Fibroblast of lung (primary cell): ENCODE measurements around the gene KCNH4. TPM values are rescaled to one million over a fixed set of nuclear protein-coding genes. Genes with fewer than 3 reads are reported as not detected.

Source experiments
- DNase-seq, 2 donors: peaks; one replicate each; pipeline versions ENCODE4 v3.0.0 to v3.0.0-alpha.2; 2010; ENCODE audit warnings: low read depth in 2 of 2
- H2AFZ ChIP-seq: 2 replicates; pipeline ENCODE4 v1.5.1; 2012; ENCODE audit warnings: low read length, control low read depth, inconsistent platforms
- H3K27ac ChIP-seq: 2 replicates; pipeline ENCODE4 v1.5.1; 2011; ENCODE audit warnings: low read length, control low read depth; ENCODE audit not compliant: insufficient read depth
- H3K27me3 ChIP-seq: 2 replicates; pipeline ENCODE4 v1.5.1; 2011; ENCODE audit warnings: mild to moderate bottlenecking, low read length; ENCODE audit not compliant: control insufficient read depth, insufficient read depth
- H3K36me3 ChIP-seq: 2 replicates; pipeline ENCODE4 v1.5.1; 2011; ENCODE audit warnings: low read length; ENCODE audit not compliant: control insufficient read depth, insufficient read depth
- H3K4me1 ChIP-seq: 2 replicates; pipeline ENCODE4 v1.5.1; 2011; ENCODE audit warnings: low read length; ENCODE audit not compliant: control insufficient read depth, insufficient read depth; ENCODE audit errors: extremely low read depth
- H3K4me2 ChIP-seq: 2 replicates; pipeline ENCODE4 v1.5.1; 2011; ENCODE audit warnings: low read length, control low read depth; ENCODE audit not compliant: insufficient read depth; ENCODE audit errors: extremely low read depth
- H3K4me3 ChIP-seq, 4 experiments: fragments of 200-600 bp in 1 of 4; sonication (generic) in 1 of 4; replicated peaks in 1 of 4; 2 replicates each; pipeline ENCODE4 v1.5.1; 2011 to 2016; ENCODE audit warnings: low read length in 4 of 4, low read depth in 3 of 4, mild to moderate bottlenecking in 3 of 4, control low read depth in 2 of 4, inconsistent platforms in 1 of 4, mixed read lengths in 1 of 4; ENCODE audit not compliant: insufficient read depth in 1 of 4; ENCODE audit errors: control extremely low read depth in 1 of 4
- H3K79me2 ChIP-seq: 2 replicates; pipeline ENCODE4 v1.5.1; 2012; ENCODE audit warnings: mild to moderate bottlenecking, low read length, inconsistent platforms; ENCODE audit not compliant: control insufficient read depth, insufficient read depth
- H3K9ac ChIP-seq: 2 replicates; pipeline ENCODE4 v1.5.1; 2011; ENCODE audit warnings: mild to moderate bottlenecking, low read length, control low read depth; ENCODE audit not compliant: insufficient read depth
- H3K9me3 ChIP-seq: 2 replicates; pipeline ENCODE4 v1.5.1; 2012; ENCODE audit warnings: low read depth, low read length; ENCODE audit not compliant: control insufficient read depth, insufficient read depth
- H4K20me1 ChIP-seq: 2 replicates; pipeline ENCODE4 v1.5.1; 2011; ENCODE audit warnings: low read length; ENCODE audit not compliant: control insufficient read depth, insufficient read depth; ENCODE audit errors: extremely low read depth
- CTCF ChIP-seq, 2 donors: IDR thresholded peaks in 1 of 2; conservative IDR thresholded peaks in 1 of 2; 1 replicate in 1 of 2; 2 replicates in 1 of 2; pipeline ENCODE4 v1.5.1; 2011 to 2012; ENCODE audit warnings: low read length in 2 of 2, control low read depth in 1 of 2, inconsistent platforms in 1 of 2, low read depth in 1 of 2, mild to moderate bottlenecking in 1 of 2
- EZH2 ChIP-seq: IDR thresholded peaks from 2 replicates; pipeline ENCODE4 v1.5.1; 2012; ENCODE audit warnings: low read length, control low read depth, mild to moderate bottlenecking; ENCODE audit errors: missing control alignments
- polyA plus RNA-seq, 2 donors: library from polyadenylated mRNA; depleted of rRNA in 1 of 2; stranded (reverse) in 1 of 2; unstranded in 1 of 2; fragments of >200 nt; gene quantifications; 2 replicates each; pipeline ENCODE4 v1.2.1, GENCODE V29; 2011 to 2012; ENCODE audit warnings: missing spikeins in 1 of 2
- total RNA-seq: library from RNA; depleted of rRNA; stranded (reverse); fragments of >200 nt; gene quantifications from 2 replicates; pipeline ENCODE4 v1.2.1, GENCODE V29; 2014

Gene KCNH4
- total and polyA plus RNA-seq, 2 donors (not counting 1 experiment from before 2014, with no cell fraction given): 0.03 TPM; not detected in 1

- no peak overlapping the region for H3K4me3 ChIP-seq
- no peaks in the 10 kb centered on the region for H4K20me1 ChIP-seq
- no peak overlapping the region for H3K27ac ChIP-seq
- peak in 1 of 2 donors; percentile 57 for DNase-seq
- H3K27me3 ChIP-seq: no peaks in the 10 kb centered on the region
- H3K9me3 ChIP-seq: no peaks in the 10 kb centered on the region
- H3K4me1 ChIP-seq: peaks cover 2% of the 10 kb centered on the region
- H3K79me2 ChIP-seq: no peaks in the 10 kb centered on the region
- no peak overlapping the region for H2AFZ ChIP-seq
- peaks cover 3% of the 10 kb centered on the region for H3K36me3 ChIP-seq
- no peak overlapping the region for H3K4me2 ChIP-seq
- H3K9ac ChIP-seq: no peak overlapping the region
- no peak for TF ChIP-seq CTCF (conservative IDR thresholded peaks at IDR 0.05 in 1 of 2, IDR thresholded peaks at IDR 0.05 in 1 of 2; ENCODE audit: low read depth in 1 of 2, low read length in 2 of 2)
- no peak for TF ChIP-seq EZH2
These were observed 47.1 kb upstream of the KCNH4 start for GRCh38 chr17:42227849-42228700.

GRCh38 chr17:42225646-42226045 is 44.7 kb upstream of the KCNH4 start:
- Histone ChIP-seq H3K79me2 (no peaks in the 10 kb centered on the region), H3K36me3 (peaks cover 8% of the 10 kb centered on the region), H2AFZ (no peak overlapping the region), H3K9me3 (no peaks in the 10 kb centered on the region), H3K4me1 (peaks cover 2% of the 10 kb centered on the region), H3K4me3 (no peak overlapping the region), H3K27me3 (no peaks in the 10 kb centered on the region), H3K4me2 (no peak overlapping the region), H3K9ac (no peak overlapping the region), H4K20me1 (no peaks in the 10 kb centered on the region), H3K27ac (no peak overlapping the region)
- DNase-seq: no peak
- no peak for TF ChIP-seq EZH2
- no peak for TF ChIP-seq CTCF (conservative IDR thresholded peaks at IDR 0.05 in 1 of 2, IDR thresholded peaks at IDR 0.05 in 1 of 2; ENCODE audit: low read depth in 1 of 2, low read length in 2 of 2)

- Histone ChIP-seq H3K27ac (no peak overlapping the region), H3K79me2 (no peaks in the 10 kb centered on the region), H3K4me2 (no peak overlapping the region), H3K4me3 (no peak overlapping the region), H3K36me3 (peaks cover 8% of the 10 kb centered on the region), H3K4me1 (peaks cover 2% of the 10 kb centered on the region), H3K9ac (no peak overlapping the region), H4K20me1 (no peaks in the 10 kb centered on the region), H3K27me3 (no peaks in the 10 kb centered on the region), H3K9me3 (no peaks in the 10 kb centered on the region), H2AFZ (no peak overlapping the region)
- no peak for DNase-seq
- TF ChIP-seq CTCF (conservative IDR thresholded peaks at IDR 0.05 in 1 of 2, IDR thresholded peaks at IDR 0.05 in 1 of 2; ENCODE audit: low read depth in 1 of 2, low read length in 2 of 2) (no peak), EZH2 (no peak)
These were observed 43.7 kb upstream of the KCNH4 start for GRCh38 chr17:42224651-42225050.
